ENCODE data around the gene LLGL1.

DNA sequence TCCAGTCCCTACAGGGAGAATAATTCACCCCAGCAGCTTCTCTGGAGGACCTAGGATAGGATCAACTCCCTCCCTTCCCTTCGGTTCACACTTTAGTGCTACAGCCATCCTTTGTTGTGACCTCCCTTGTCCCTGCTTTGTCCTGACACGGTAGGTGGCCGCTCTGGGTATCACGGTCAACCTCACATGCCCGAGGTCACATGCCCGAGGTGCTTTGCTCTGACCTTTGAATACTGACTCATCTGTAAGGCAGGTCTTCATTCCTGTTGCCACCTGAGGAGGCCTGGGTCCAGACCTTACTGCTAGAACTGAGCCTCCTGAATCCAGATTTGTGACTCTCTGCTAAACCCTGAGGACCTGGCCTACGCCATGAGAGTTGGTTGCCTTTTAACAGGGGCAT is 22.1 kb upstream of the LLGL1 start:
- TF ChIP-seq RAD21 (IDR thresholded peaks at IDR 0.05; ENCODE audit: insufficient read depth, low read depth, low read length) (no peak), ZNF274 (IDR thresholded peaks at IDR 0.05; ENCODE audit: insufficient read depth, insufficient read length) (no peak), CEBPB (IDR thresholded peaks at IDR 0.05; ENCODE audit: borderline replicate concordance in 1 of 2, low read depth in 2 of 2, low read length in 2 of 2) (no peak), ZNF24 (IDR thresholded peaks at IDR 0.05) (no peak), POLR2AphosphoS5 (IDR thresholded peaks at IDR 0.05; ENCODE audit: low read length) (no peak), SMC3 (IDR thresholded peaks at IDR 0.05; ENCODE audit: borderline replicate concordance, low read length) (no peak), MTA3 (IDR thresholded peaks at IDR 0.05; ENCODE audit: borderline replicate concordance, low read length) (no peak)
- TF ChIP-seq, protein P1, sequence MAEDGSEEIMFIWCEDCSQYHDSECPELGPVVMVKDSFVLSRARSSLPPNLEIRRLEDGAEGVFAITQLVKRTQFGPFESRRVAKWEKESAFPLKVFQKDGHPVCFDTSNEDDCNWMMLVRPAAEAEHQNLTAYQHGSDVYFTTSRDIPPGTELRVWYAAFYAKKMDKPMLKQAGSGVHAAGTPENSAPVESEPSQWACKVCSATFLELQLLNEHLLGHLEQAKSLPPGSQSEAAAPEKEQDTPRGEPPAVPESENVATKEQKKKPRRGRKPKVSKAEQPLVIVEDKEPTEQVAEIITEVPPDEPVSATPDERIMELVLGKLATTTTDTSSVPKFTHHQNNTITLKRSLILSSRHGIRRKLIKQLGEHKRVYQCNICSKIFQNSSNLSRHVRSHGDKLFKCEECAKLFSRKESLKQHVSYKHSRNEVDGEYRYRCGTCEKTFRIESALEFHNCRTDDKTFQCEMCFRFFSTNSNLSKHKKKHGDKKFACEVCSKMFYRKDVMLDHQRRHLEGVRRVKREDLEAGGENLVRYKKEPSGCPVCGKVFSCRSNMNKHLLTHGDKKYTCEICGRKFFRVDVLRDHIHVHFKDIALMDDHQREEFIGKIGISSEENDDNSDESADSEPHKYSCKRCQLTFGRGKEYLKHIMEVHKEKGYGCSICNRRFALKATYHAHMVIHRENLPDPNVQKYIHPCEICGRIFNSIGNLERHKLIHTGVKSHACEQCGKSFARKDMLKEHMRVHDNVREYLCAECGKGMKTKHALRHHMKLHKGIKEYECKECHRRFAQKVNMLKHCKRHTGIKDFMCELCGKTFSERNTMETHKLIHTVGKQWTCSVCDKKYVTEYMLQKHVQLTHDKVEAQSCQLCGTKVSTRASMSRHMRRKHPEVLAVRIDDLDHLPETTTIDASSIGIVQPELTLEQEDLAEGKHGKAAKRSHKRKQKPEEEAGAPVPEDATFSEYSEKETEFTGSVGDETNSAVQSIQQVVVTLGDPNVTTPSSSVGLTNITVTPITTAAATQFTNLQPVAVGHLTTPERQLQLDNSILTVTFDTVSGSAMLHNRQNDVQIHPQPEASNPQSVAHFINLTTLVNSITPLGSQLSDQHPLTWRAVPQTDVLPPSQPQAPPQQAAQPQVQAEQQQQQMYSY (CRISPR knock-in tag; IDR thresholded peaks at IDR 0.05), result no peak
- TF ChIP-seq, protein P2, sequence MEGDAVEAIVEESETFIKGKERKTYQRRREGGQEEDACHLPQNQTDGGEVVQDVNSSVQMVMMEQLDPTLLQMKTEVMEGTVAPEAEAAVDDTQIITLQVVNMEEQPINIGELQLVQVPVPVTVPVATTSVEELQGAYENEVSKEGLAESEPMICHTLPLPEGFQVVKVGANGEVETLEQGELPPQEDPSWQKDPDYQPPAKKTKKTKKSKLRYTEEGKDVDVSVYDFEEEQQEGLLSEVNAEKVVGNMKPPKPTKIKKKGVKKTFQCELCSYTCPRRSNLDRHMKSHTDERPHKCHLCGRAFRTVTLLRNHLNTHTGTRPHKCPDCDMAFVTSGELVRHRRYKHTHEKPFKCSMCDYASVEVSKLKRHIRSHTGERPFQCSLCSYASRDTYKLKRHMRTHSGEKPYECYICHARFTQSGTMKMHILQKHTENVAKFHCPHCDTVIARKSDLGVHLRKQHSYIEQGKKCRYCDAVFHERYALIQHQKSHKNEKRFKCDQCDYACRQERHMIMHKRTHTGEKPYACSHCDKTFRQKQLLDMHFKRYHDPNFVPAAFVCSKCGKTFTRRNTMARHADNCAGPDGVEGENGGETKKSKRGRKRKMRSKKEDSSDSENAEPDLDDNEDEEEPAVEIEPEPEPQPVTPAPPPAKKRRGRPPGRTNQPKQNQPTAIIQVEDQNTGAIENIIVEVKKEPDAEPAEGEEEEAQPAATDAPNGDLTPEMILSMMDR (IDR thresholded peaks at IDR 0.05 in 2 of 3, conservative IDR thresholded peaks at IDR 0.05 in 1 of 3; ENCODE audit: control insufficient read depth in 2 of 3, extremely low read depth in 1 of 3, insufficient read depth in 1 of 3, low read depth in 3 of 3, low read length in 3 of 3), result no peak

All from GM12878 (cell line).